Mesenteric fat pad (tissue), 1 donor: ENCODE measurements around the gene SERBP1. TPM values are rescaled to one million over a fixed set of nuclear protein-coding genes. Genes with fewer than 3 reads are reported as not detected.

Source experiments
- DNase-seq: peaks from one replicate; pipeline ENCODE4 v3.0.0-alpha.2; 2020; ENCODE audit warnings: low spot score
- total RNA-seq: library from RNA; stranded (reverse); fragmentation: NEBNext Ultra II Directional; extraction: Animal tissue kit (Norgen Biotek cat#: 25700); gene quantifications from one replicate; pipeline ENCODE4 v1.2.1, GENCODE V29; 2021
- donor health status: DM: yes; HTN: yes; CAD: no.

Gene SERBP1
- total RNA-seq, 1 donor from 2014 or later = 151 TPM

- DNase-seq = no peak
Measured at GRCh38 chr1:67368046-67368514, 62.1 kb downstream of the SERBP1 start.

- no peak for DNase-seq
Measured at GRCh38 chr1:67367370-67368045, 62.7 kb downstream of the SERBP1 start.

GRCh38 chr1:67361641-67362040 lies 68.6 kb downstream of the SERBP1 start:
- DNase-seq = no peak

- no peak for DNase-seq
Measured at GRCh38 chr1:67359592-67359991, 70.6 kb downstream of the SERBP1 start.

Other genes with a start within 250 kb of the SERBP1 start
- 3.4 TPM for gene IL12RB2, start 122.5 kb downstream of the SERBP1 start, total RNA-seq